ENCODE measurements around the gene ANAPC4. TPM values are rescaled to one million over a fixed set of nuclear protein-coding genes. Genes with fewer than 3 reads are reported as not detected.

The ANAPC4 gene
- polyA plus RNA-seq, 1 donor from 2014 or later = 78.1 TPM

GRCh38 chr4:25421816-25422525 lies 44.9 kb downstream of the ANAPC4 start:
- no peaks in the 10 kb centered on the region for H3K9me3 ChIP-seq (ENCODE audit: low read length)
- no peaks in the 10 kb centered on the region for H3K79me2 ChIP-seq (replicated peaks; ENCODE audit: insufficient read depth, low read length)
- H3K9ac ChIP-seq (ENCODE audit: low read length) = no peak overlapping the region
- TF ChIP-seq MXI1 (conservative IDR thresholded peaks at IDR 0.05; ENCODE audit: poor library complexity, severe bottlenecking) = no peak
- no peak for TF ChIP-seq EZH2 (IDR thresholded peaks at IDR 0.05; ENCODE audit: borderline replicate concordance, insufficient read depth, low read length, poor library complexity, severe bottlenecking)
- no peak for TF ChIP-seq POLR2AphosphoS5 (IDR thresholded peaks at IDR 0.05)
- no peak for TF ChIP-seq REST (IDR thresholded peaks at IDR 0.05; ENCODE audit: borderline replicate concordance)
- TF ChIP-seq EP300 (conservative IDR thresholded peaks at IDR 0.05; ENCODE audit: poor library complexity, severe bottlenecking) = no peak
- TF ChIP-seq RAD21 (conservative IDR thresholded peaks at IDR 0.05) = no peak
- TF ChIP-seq SMC3 (conservative IDR thresholded peaks at IDR 0.05; ENCODE audit: poor library complexity) = no peak
- no peak for TF ChIP-seq TAF1 (IDR thresholded peaks at IDR 0.05; ENCODE audit: low read depth)
- TF ChIP-seq CTCF (IDR thresholded peaks at IDR 0.05; ENCODE audit: poor library complexity, severe bottlenecking) = no peak
- H3K4me3 ChIP-seq (ENCODE audit: low read length) = no peak overlapping the region
- no peak overlapping the region for H2AFZ ChIP-seq (ENCODE audit: low read depth, low read length)
- H3K27ac ChIP-seq (ENCODE audit: low read length) = no peak overlapping the region
- no peaks in the 10 kb centered on the region for H3K27me3 ChIP-seq (ENCODE audit: insufficient read depth, low read depth, low read length)
- H3K9me2 ChIP-seq (ENCODE audit: insufficient read depth, low read length) = no peaks in the 10 kb centered on the region
- H3K36me3 ChIP-seq (ENCODE audit: insufficient read depth, low read length) = no peaks in the 10 kb centered on the region
- no peaks in the 10 kb centered on the region for H3F3A ChIP-seq (ENCODE audit: insufficient read depth, low read length, poor library complexity, severe bottlenecking)
- H4K20me1 ChIP-seq (ENCODE audit: insufficient read depth) = no peaks in the 10 kb centered on the region
- H3K4me2 ChIP-seq (ENCODE audit: low read length) = no peak overlapping the region

- Histone ChIP-seq H3K4me3 (ENCODE audit: low read length) (no peak overlapping the region), H3K27me3 (ENCODE audit: insufficient read depth, low read depth, low read length) (no peaks in the 10 kb centered on the region), H3K9me2 (ENCODE audit: insufficient read depth, low read length) (no peaks in the 10 kb centered on the region), H3K79me2 (replicated peaks; ENCODE audit: insufficient read depth, low read length) (no peaks in the 10 kb centered on the region), H3F3A (ENCODE audit: insufficient read depth, low read length, poor library complexity, severe bottlenecking) (no peaks in the 10 kb centered on the region), H2AFZ (ENCODE audit: low read depth, low read length) (no peak overlapping the region), H4K20me1 (ENCODE audit: insufficient read depth) (no peaks in the 10 kb centered on the region), H3K9ac (ENCODE audit: low read length) (no peak overlapping the region), H3K27ac (ENCODE audit: low read length) (no peak overlapping the region), H3K9me3 (ENCODE audit: low read length) (no peaks in the 10 kb centered on the region), H3K36me3 (ENCODE audit: insufficient read depth, low read length) (no peaks in the 10 kb centered on the region), H3K4me2 (ENCODE audit: low read length) (no peak overlapping the region)
- TF ChIP-seq EP300 (conservative IDR thresholded peaks at IDR 0.05; ENCODE audit: poor library complexity, severe bottlenecking) (no peak), RAD21 (conservative IDR thresholded peaks at IDR 0.05) (no peak), CTCF (IDR thresholded peaks at IDR 0.05; ENCODE audit: poor library complexity, severe bottlenecking) (no peak), EZH2 (IDR thresholded peaks at IDR 0.05; ENCODE audit: borderline replicate concordance, insufficient read depth, low read length, poor library complexity, severe bottlenecking) (no peak), SMC3 (conservative IDR thresholded peaks at IDR 0.05; ENCODE audit: poor library complexity) (no peak), POLR2AphosphoS5 (IDR thresholded peaks at IDR 0.05) (no peak)
Measured at GRCh38 chr4:25423548-25423947, 46.5 kb downstream of the ANAPC4 start.

Data from neural cell (in vitro differentiated cells).